SIG-M5 (cell line): ENCODE results near the gene MPC2.
"Not testable (repeated sequence)": the region's sequence is repeated elsewhere in the genome, so short reads cannot be mapped to it uniquely, and the experiment has no call there.

Experiments
- DNase-seq: peaks from one replicate; lab custom pipeline; 2025; lab: John Stamatoyannopoulos, UW

The MPC2 gene

GRCh38 chr1:167904652-167905130 lies 32.2 kb downstream of the MPC2 start:
- DNase-seq = no peak

DNA sequence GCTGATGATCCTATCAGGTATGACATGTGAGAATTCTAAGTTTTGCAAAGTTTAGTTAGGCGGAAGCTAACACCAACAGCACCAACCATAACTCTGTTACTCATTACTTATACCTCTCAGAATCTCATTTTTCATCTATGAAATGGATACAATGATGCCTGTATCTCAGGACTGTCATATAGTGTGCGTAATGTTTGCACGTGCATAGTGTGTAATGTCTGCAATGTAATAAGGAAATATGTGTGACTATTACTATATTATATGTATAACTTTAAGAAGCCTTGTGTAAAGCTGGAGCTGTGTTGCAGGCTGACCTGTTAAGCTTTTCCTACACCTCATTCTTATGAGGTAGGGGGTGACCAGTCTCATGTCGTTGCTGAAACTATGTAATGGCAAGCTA lies 36.0 kb downstream of the MPC2 start:
- no peak for DNase-seq

- no peak for DNase-seq
Observed at GRCh38 chr1:167899253-167899681, 37.6 kb downstream of the MPC2 start.

GRCh38 chr1:167898578-167899222 lies 38.2 kb downstream of the MPC2 start:
- no peak for DNase-seq

GRCh38 chr1:167893798-167894197 lies 43.1 kb downstream of the MPC2 start:
- no peak for DNase-seq

GRCh38 chr1:167890400-167890799 lies 46.5 kb downstream of the MPC2 start:
- DNase-seq = no peak

GRCh38 chr1:167887187-167887586 lies 49.7 kb downstream of the MPC2 start:
- not testable (repeated sequence) for DNase-seq

DNA sequence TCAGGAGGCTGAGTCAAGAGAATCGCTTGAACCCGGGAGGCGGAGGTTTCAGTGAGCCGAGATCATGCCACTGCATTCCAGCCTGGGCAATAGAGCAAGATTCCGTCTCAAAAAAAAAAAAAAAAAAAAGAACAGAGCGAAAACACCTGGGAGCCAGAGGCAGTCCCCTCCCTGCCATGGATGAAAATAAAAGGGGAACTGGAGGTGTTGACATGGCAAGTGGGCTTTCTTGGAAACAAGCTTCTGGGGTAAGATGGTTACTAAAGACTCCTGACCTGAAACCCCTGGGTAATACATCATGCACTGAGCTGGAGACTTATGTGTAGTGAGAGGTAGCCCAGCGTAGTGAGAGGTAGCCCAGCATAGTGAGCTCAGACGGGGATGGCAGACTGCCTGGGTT lies 54.5 kb downstream of the MPC2 start:
- DNase-seq = no peak

DNA sequence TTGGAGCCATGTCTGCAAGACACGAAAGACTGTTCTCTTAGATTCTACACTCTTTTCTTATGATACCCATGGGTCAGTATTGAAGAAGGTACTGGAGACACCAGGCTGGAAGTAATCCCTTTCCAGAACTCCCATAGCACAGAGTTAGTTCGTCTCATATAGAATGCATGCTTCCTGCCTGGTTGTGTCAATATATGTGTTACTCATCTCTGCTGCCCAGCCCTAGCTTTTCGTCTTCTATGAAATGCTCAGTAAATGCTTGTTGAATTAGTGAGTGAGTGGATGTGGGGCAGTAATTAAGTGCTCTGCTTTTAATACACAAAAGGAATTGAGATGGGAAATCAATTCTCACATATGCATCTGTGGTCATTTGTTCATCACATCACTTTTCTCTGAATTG lies 55.1 kb downstream of the MPC2 start:
- no peak for DNase-seq

GRCh38 chr1:167881069-167881468 lies 55.8 kb downstream of the MPC2 start:
- DNase-seq = no peak

DNA sequence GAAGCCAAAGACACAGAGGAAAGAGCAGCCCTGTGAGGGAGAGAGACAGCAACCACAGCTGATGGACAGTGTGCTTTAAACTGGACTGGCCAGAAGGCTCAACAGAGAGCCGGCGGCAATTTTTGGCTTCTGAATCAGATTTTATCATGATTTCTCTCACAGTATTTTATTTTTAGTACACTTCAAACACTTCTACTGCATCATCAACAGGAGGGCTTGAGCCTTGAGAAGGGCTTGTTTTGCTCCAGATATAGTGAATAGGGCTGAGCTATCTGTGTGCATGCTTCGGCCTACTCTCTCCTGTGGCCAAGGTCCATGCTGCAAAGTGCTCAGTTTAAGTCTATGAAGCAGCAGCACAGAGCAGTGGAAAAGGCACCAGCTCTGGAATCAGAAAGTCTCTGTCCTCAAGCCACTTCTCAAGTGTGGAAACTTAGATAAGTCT lies 56.3 kb downstream of the MPC2 start:
- no peak for DNase-seq

- no peak for DNase-seq
Observed at GRCh38 chr1:167879508-167879907, 57.4 kb downstream of the MPC2 start.

DNA sequence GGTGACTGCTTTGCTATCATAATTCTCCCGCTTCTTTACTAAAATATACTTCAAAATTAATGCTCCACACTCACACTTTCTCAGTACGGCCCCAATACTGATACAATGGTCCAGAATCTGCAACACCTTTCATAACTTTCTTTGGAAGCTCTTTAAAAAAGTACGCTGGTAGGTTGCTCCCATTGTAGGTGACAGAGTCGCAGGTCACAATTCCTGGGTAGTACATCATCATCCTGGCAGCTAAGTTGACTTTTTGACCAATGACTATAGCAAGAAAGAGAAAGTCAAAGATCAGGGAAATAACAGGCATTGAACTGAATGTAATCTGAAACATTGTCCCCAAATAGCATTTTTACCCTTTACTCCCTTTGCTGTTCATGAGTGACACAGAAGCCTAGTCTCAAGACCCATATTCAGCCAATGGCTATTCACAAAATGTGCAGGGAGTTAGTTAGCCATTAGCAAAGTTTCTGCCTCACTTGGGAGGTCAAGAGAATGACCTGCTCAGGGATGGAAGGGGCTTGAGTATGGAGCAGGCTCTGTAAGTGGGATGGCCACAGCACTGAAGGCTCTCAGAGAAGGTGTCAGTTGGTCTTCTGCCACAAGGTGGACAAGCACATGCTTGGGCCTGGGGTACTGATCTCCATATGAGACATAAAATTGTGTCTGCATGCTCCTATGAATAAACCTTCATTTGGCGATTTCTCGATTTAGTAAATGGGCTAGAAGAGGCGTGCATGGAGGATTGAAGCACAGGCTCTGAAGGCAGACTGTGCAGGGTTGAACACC lies 58.3 kb downstream of the MPC2 start:
- DNase-seq = no peak

DNA sequence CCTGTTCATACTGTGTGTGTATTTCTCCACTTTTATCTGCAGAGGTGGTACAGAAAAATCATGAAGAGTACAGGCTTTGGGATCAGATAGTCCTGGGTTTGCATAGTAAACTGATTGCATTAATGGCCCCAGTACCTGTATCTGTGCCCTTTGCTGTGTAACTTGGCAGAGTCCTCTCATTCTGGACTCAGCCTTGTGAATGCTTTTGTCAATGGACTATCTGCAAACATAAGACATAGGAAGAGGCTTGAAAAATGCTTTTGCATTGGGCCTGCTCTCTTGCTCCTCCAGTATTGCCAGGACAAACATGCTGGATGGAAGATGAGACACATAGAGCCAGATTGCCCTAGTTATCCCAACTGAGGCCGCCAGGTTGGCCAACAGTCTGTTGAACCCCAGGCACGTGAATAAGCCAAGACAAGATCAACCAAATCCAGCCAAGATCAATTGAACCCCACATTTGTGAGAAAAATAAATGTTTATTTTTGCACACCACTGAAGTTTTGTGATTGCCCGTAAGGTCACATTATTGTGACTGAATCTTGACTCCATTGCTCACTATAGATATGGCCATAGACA lies 60.2 kb downstream of the MPC2 start:
- DNase-seq = no peak

GRCh38 chr1:167871331-167871730 lies 65.5 kb downstream of the MPC2 start:
- no peak for DNase-seq

GRCh38 chr1:167869157-167870001 lies 67.5 kb downstream of the MPC2 start:
- DNase-seq = not testable (repeated sequence)

DNA sequence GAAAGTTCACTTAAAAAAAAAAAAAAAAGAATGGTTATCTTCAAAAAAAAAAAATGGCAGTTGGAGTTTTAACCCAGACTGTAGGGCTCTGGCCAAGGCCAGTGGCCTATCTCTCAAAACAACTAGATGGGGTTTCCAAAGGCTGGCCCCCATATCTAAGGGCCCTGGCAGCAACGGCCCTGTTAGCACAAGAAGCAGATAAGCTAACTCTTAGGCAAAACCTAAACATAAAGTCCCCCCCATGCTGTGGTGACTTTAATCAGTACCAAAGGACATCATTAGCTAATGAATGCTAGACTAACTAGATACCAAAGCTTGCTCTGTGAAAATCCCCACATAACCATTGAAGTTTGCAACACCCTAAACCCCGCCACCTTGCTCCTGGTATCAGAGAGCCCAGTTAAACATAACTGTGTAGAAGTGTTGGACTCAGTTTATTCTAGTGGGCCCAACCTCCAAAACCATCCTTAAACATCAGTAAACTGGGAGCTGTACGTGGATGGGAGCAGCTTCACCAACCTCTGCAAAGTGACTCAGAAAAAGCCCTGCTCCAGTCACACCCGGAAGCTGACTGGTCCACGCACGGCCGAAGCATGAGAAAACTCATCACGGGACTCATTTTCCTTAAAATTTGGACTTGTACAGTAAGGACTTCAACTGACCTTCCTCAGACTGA lies 70.0 kb downstream of the MPC2 start:
- DNase-seq = not testable (repeated sequence)
